HepG2 (cell line): ENCODE measurements around the gene ASNS. TPM values are rescaled to one million over a fixed set of nuclear protein-coding genes. Genes with fewer than 3 reads are reported as not detected.

Source experiments
- ATAC-seq: fragments of 200-7000 bp; cut with Tn5 transposase; 3 replicates; pipeline ENCODE4 v1.9.1; 2020; ENCODE audit warnings: mild to moderate bottlenecking, moderate library complexity
- BruUV-seq: library from RNA; stranded (reverse); fragments of 400-500 nt; replicated peaks from 2 replicates; lab custom pipeline; 2021; lab: Mats Ljungman, UMichigan
- CTCF ChIA-PET: fragments of 300-600 bp; formaldehyde crosslinking; extraction: SDS; loops from one replicate; lab custom pipeline; 2021; ENCODE audit warnings: low total read pairs, inconsistent platforms, low intra/inter-chr PET ratio; lab: Yijun Ruan, JAX
- POLR2A ChIA-PET: fragments of 350-600 bp; sonication (Branson Sonifier 250); formaldehyde crosslinking; loops from one replicate; lab custom pipeline; 2020; ENCODE audit warnings: antibody characterized with exemption, inconsistent platforms; lab: Yijun Ruan, JAX
- DNase-seq: peaks from one replicate; pipeline ENCODE4 v3.0.0-alpha.2; 2015; ENCODE audit warnings: low spot score
- FAIRE-seq: peaks from 3 replicates; lab custom pipeline; 2011; peaks lifted over from hg19 to GRCh38; lab: Jason Lieb, UNC
- H2AFZ ChIP-seq: one replicate; pipeline ENCODE4 v1.6.1; 2011; ENCODE audit warnings: low read length, inconsistent platforms
- H3K27ac ChIP-seq: fragments of 300-600 bp; 3 replicates; pipeline ENCODE4 v1.8.0; 2011; ENCODE audit warnings: mixed run types, mild to moderate bottlenecking, mixed read lengths, low read length, inconsistent platforms; ENCODE audit not compliant: insufficient read depth; ENCODE audit errors: extremely low read length
- H3K27me3 ChIP-seq, 2 experiments: fragments of 200-600 bp in 1 of 2; 2 replicates in 1 of 2; 3 replicates in 1 of 2; pipeline versions ENCODE4 v1.6.0 to v1.8.0; 2011; ENCODE audit warnings: low read length in 2 of 2, mild to moderate bottlenecking in 2 of 2, moderate library complexity in 2 of 2, inconsistent platforms in 1 of 2; ENCODE audit not compliant: insufficient read depth in 2 of 2, control insufficient read depth in 1 of 2
- H3K36me3 ChIP-seq, 2 experiments: fragments of 200-600 bp in 1 of 2; replicated peaks in 1 of 2; 2 replicates in 1 of 2; 3 replicates in 1 of 2; pipeline versions ENCODE4 v1.5.1 to v1.8.0; 2011; ENCODE audit warnings: low read length in 2 of 2, inconsistent platforms in 1 of 2; ENCODE audit not compliant: insufficient read depth in 2 of 2, control insufficient read depth in 1 of 2
- H3K4me1 ChIP-seq: 2 replicates; pipeline ENCODE4 v1.5.1; 2012; ENCODE audit warnings: low read length, inconsistent platforms; ENCODE audit not compliant: insufficient read depth
- H3K4me2 ChIP-seq: 2 replicates; pipeline ENCODE4 v1.6.0; 2011; ENCODE audit warnings: low read depth, low read length, inconsistent platforms
- H3K4me3 ChIP-seq, 3 experiments: fragments of 200-600 bp in 1 of 3; sonication (generic), shearing (Covaris generic) in 1 of 3; replicated peaks in 1 of 3; 2 replicates each; pipeline ENCODE4 v1.5.1; 2011 to 2016; ENCODE audit warnings: low read length in 3 of 3, inconsistent platforms in 2 of 3, low read depth in 2 of 3, mild to moderate bottlenecking in 2 of 3, control low read depth in 1 of 3, mixed read lengths in 1 of 3; ENCODE audit not compliant: insufficient read depth in 1 of 3
- H3K79me2 ChIP-seq: one replicate; pipeline ENCODE4 v1.6.1; 2011; ENCODE audit warnings: low read length, inconsistent platforms; ENCODE audit not compliant: insufficient read depth
- H3K9ac ChIP-seq: 2 replicates; pipeline ENCODE4 v1.6.0; 2011; ENCODE audit warnings: mild to moderate bottlenecking, low read depth, low read length, inconsistent platforms; ENCODE audit not compliant: insufficient read depth
- H3K9me3 ChIP-seq: 2 replicates; pipeline ENCODE4 v1.5.1; 2012; ENCODE audit warnings: mild to moderate bottlenecking, low read length
- H4K20me1 ChIP-seq: 2 replicates; pipeline ENCODE4 v1.6.0; 2011; ENCODE audit warnings: inconsistent platforms, mild to moderate bottlenecking, low read length, moderate library complexity; ENCODE audit not compliant: insufficient read depth
- GLMP ChIP-seq: sonication (generic); formaldehyde crosslinking; IDR thresholded peaks from 2 replicates; pipeline ENCODE4 v1.9.0; 2021; ENCODE audit warnings: missing genetic modification reagents, mild to moderate bottlenecking, borderline replicate concordance
- RAD51 ChIP-seq: fragments of 450-650 bp; IDR thresholded peaks from 2 replicates; pipeline ENCODE4 v1.6.1; 2016; ENCODE audit warnings: borderline replicate concordance
- ZNF10 ChIP-seq: sonication (generic); formaldehyde crosslinking; IDR thresholded peaks from 2 replicates; pipeline ENCODE4 v1.4.0; 2020; ENCODE audit warnings: mild to moderate bottlenecking, low read depth, missing genetic modification reagents, borderline replicate concordance
- WGBS: methylation state at CpG from one replicate; pipeline ENCODE4 v1.1.6; 2017; ENCODE audit warnings: low lambda C conversion rate; 5-methylcytosine and 5-hydroxymethylcytosine counted together
- in situ Hi-C: cut with HindIII; loops from 2 replicates; pipeline ENCODE4 v1.10.0; 2017; ENCODE audit warnings: low pct_unique_long_range_greater_than_20kb; ENCODE audit not compliant: extremely low pct_ligation_motif_present
- intact Hi-C: fragments of 100-400 bp; cut with micrococcal nuclease; formaldehyde crosslinking; loops from one replicate; pipeline ENCODE4 v1.10.0; 2022; ENCODE audit not compliant: unreplicated experiment
- polyA plus RNA-seq, 8 experiments: library from polyadenylated mRNA; depleted of rRNA in 3 of 8; stranded (reverse) in 7 of 8; unstranded in 1 of 8; fragments of >200 nt; fragmentation: Illumina TruSeq in 4 of 8; extraction: Trizol in 4 of 8; gene quantifications; 2 replicates each; pipeline versions ENCODE4 v1.2.1 to v1.2.3, GENCODE V29; 2011 to 2016; ENCODE audit warnings: low read depth in 4 of 8, missing spikeins in 1 of 8, mixed read lengths in 1 of 8; ENCODE audit not compliant: insufficient read depth in 1 of 8
- total RNA-seq, 5 experiments: library from RNA; depleted of rRNA; stranded (reverse); fragments of >200 nt; fragmentation: Illumina TruSeq; extraction: Trizol; gene quantifications; 2 replicates each; pipeline ENCODE4 v1.2.3, GENCODE V29; 2016; ENCODE audit warnings: low read depth in 1 of 5

The ASNS gene
- total and polyA plus RNA-seq, 2 of the 13 experiments (the other 11 are each of a cell fraction or from before 2014, with no cell fraction given), result 55.0 to 75.1 TPM

GRCh38 chr7:97847791-97848190 is 24.4 kb downstream of the ASNS start (continued):
- TF ChIP-seq GLMP (CRISPR knock-in tag), result no peak
- TF ChIP-seq, all 625 proteins: peak for 0

GRCh38 chr7:97846945-97847344 is 25.3 kb downstream of the ASNS start:
- no peak overlapping the region for H3K4me3 ChIP-seq
- no TSS peak for BruUV-seq
- H3K36me3 ChIP-seq, result peaks cover 2 to 5% of the 10 kb centered on the region in 2 experiments; a peak in 3 of 5 replicates
- 14% methylated on average over 4 of the region's 4 CpGs for WGBS
- peak; percentile 1 for DNase-seq
- H2AFZ ChIP-seq, result no peak overlapping the region
- FAIRE-seq, result no peak
- no peak overlapping the region for H3K27ac ChIP-seq
- TF ChIP-seq RAD51 (0 out of 2 replicates have a peak, but pooled peaks have one; percentile 8), ZNF10 (no peak)
- H3K4me2 ChIP-seq, result no peak overlapping the region
- CTCF ChIA-PET, result interaction anchor here (2.4 kb wide), 1 partner anchor 742 kb away, joined by 8 read pairs; no protein-coding TSS in a partner anchor
- in situ Hi-C loops, result loop anchor here (10.0 to 25.0 kb wide), 2 partner anchors 732 to 1935 kb away; partner anchors contain the start of gene SDHAF3
- H3K27me3 ChIP-seq, result no peaks in the 10 kb centered on the region
- H3K4me1 ChIP-seq, result peaks cover 7% of the 10 kb centered on the region; the same call in 1 of the 2 replicates
- H3K79me2 ChIP-seq, result no peaks in the 10 kb centered on the region
- H3K9me3 ChIP-seq, result no peaks in the 10 kb centered on the region
- intact Hi-C loops, result loop anchor here (10.0 kb wide), 1 partner anchor 168 kb away; no protein-coding TSS in a partner anchor
- ATAC-seq, result no peak
- no peak overlapping the region for H3K9ac ChIP-seq
- POLR2A ChIA-PET, result interaction anchor here (1.5 kb wide), 1 partner anchor 25 kb away, joined by 5 read pairs; the partner anchor contains the start of gene ASNS
- no peaks in the 10 kb centered on the region for H4K20me1 ChIP-seq
